SKM-1 treated with dmso at 0.1 percent for 144 hours (cell line): ENCODE results near the gene PTCSC3.

Experiments
- DNase-seq: peaks from one replicate; lab custom pipeline; 2025; ENCODE audit not compliant: unreplicated experiment; lab: John Stamatoyannopoulos, UW

Gene PTCSC3

GRCh38 chr14:36176524-36176923 lies at the start of gene PTCSC3:
Gene PTCSC3, minus strand, starts transcription at chr14:36176722.
- DNase-seq = no peak

DNA sequence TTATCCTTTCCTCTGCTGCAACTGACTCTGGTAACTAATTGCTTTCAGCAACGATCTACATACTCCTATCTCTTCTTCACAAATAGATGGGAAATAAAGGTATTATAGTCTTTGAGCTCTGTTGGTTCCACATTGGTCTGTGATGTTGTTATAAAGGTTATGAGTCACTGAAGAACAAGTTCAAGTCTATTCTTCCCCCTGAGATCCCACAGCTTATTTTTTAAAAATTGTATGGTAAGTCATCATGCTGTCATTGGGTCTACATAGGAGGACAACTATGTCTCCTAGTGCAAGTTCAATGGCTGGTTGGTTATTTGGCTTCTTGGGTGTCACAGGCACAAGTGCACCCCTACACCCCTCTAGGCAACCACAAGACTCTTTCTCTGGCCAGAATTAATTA lies 49.6 kb upstream of the PTCSC3 start:
- no peak for DNase-seq

GRCh38 chr14:36224176-36224575 lies 47.7 kb upstream of the PTCSC3 start:
- DNase-seq = no peak

GRCh38 chr14:36223558-36223957 lies 47.0 kb upstream of the PTCSC3 start:
- DNase-seq = no peak

DNA sequence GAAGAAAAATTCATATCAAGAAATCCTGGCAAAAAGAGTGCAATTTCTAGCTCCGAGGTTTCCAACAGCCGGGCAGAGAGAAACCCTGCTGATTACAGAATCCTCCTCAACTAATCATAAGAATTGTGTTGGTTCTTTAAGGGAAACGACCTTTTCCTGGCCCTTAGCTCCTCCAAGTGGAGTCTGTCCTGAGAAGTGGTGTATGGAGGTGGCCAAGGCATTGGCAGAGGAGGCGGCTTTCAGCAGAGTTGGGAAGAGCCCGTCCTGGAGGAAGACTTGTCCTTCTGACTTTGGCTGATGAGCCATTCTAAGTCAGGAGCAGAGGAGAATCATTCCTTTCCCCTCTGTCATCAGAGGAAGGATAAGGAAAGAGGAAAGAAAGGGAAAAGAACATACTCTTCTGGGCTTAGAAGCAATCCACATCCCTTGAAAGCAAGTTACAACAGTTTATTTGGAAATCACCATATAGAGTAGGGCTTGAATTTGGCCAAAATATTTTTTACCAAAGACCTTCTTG lies 46.5 kb upstream of the PTCSC3 start:
- DNase-seq = no peak

- DNase-seq = no peak
These were observed 45.8 kb upstream of the PTCSC3 start for GRCh38 chr14:36222337-36222736.

- DNase-seq = no peak
These were observed 44.6 kb upstream of the PTCSC3 start for GRCh38 chr14:36221112-36221511.

DNA sequence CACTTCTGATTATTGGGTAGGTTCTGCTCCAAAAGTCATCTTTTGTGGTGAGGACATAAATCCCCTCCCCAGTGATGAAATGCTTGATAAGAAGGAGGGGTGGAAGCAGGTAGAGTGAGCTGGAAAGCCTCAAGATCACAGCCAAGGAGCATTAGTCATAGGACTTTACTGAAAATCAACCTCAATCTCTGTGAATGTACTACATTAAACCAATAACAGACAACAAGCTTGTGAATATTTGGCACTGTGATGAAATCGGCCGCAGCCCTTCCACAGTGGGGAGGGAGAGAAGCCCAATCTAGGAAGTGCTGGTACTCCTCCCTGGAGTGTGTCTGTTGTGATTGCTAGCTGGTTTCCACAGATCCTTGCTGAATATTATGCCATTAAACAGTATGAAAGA lies 41.2 kb upstream of the PTCSC3 start:
- DNase-seq = no peak

DNA sequence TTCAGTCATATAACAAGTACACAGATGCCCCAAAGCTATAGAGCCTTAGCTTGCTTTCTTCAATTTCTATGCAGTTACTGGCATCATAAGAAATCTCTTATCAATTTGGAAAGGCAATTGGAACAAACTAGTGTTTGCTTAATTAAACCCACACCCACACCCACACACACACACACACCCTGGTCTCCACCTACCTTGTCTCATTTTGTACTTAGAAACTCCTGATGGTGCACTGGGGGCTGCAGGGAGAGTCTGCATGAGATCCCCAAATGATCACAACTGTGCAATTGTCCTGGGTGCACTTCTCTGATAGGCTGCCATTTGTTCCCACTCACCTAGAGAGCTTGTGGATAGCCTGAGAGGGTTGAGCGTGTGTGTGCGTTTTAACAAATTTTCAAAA lies 40.5 kb upstream of the PTCSC3 start:
- DNase-seq = no peak

- DNase-seq = no peak
These were observed 38.7 kb upstream of the PTCSC3 start for GRCh38 chr14:36215217-36215598.

DNA sequence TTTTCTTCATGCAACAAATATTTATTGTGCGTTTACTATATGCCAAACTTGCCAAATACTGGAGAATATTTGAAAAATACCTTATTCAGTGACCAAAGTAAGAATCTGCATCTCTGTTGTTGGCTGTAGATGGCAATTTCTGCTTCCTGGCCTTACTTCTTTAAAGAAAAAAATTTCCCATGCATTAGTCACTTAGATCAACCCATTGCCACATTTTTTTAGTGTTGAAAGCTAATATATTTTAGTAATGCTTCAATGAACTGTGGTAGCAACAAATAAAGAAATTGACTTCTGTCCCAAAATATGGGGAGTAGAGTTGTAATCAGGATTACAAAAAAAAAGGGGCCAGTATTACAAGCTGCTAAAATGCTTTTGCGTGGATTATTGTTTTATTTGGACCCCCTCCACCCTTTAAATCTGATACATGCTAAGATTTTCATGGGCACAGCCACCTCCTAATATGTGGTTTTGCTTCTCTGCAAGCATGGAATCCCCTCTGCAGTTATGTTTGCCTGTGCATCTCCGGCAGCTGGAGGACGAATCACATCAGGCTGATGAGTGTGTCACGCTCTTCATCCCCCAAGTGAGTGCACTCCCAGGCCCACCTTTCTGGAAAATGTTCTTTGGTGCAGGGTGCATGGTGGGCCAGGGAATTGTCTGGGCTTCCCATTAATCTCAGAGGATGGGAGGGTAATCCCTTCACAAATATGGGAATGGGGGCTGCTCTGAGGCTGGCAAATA lies 38.1 kb upstream of the PTCSC3 start:
- no peak for DNase-seq

GRCh38 chr14:36212987-36213386 lies 36.5 kb upstream of the PTCSC3 start:
- no peak for DNase-seq

GRCh38 chr14:36212577-36212976 lies 36.1 kb upstream of the PTCSC3 start:
- DNase-seq = no peak

DNA sequence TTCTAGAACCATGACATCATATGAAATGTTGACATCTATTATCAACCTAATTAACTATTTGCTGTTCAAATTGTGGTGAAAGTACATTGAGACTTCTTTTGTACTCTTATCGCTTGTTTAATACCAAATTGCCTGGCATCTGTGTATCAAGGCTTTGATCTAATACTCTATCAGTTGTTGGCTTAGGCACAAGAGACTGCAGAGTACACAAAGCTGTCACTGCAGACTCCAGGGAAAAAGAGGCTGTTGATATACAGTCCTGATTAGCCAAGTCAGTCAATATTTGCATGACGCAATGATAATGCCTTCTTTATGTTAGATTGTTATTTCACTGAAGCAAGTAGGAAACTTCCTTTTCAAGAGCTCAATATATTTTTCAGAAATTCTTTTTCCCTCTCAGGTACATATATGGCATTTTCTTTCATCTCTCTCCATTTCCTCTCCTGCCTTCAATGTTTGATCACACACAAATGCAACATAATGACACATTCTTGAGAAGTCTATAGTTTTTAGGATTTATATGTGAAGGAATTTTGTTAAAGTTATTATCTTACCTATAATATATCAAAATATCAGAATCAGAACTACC lies 32.3 kb upstream of the PTCSC3 start:
- DNase-seq = no peak

DNA sequence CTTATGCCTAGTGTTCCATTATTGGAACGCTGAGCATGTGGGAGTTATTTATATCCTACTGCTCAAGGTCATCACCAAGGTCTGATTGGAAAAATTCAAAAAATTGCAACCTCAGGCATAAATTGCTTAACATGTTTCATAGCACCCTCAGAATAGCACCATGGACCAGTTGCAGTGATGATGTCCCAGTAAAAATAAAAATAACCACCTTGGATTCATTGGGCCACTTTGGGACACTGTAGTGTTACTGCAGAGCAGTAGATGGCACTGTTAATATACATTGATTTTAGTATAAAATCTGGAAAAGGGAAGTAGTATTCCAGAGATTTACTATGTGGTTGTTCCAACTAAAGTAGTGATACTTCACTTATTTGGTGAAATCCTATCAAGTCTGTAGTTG lies 31.0 kb upstream of the PTCSC3 start:
- DNase-seq = no peak

DNA sequence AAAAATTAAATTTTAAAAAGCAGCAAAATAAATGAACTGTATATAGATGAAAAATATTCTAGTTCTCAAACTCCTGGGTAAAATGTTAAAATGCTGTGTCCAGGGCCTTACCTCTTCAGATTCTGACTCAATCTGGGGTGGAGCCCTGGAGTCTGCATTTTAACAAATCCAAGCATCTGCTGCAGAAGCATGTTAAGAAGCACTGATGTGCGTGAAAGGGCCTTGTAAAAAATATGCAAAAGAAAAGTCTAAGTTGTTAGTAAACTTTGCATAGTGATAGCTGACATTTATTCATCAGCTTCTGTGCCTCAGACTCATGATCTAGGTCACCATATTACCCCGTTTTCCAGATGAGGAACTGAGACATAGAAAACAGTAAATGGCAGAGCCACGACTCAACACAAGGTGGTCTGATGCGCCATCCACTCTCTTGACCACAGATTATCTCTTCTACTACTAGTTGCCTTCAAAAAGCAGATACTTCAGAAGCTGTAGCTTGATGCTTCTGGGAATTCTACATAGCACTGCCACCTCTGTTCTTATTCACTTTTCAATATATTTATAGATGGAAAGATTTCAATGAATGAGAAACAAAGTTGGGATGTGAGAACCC lies 28.0 kb upstream of the PTCSC3 start:
- no peak for DNase-seq

- no peak for DNase-seq
These were observed 21.9 kb upstream of the PTCSC3 start for GRCh38 chr14:36198378-36198777.

DNA sequence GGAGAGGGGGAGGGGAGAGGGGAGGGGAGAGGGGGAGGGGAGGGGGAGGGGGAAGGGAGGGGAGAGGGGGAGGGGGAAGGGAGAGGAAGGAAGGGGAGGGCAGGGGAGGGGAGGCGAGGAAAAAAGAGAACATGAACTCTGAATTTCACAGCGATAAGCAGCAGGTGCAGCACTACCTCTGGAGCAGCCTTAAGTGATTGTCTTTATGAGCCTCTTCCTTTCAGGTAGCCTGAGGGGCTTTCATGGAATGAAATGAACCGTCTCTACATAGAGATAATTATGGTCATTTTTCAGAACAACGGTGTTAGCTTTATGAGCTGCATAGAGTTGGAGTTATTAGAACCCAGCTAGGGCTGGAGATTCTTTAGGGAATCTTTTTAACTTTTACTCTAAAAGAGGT lies 18.1 kb upstream of the PTCSC3 start:
- DNase-seq = no peak

DNA sequence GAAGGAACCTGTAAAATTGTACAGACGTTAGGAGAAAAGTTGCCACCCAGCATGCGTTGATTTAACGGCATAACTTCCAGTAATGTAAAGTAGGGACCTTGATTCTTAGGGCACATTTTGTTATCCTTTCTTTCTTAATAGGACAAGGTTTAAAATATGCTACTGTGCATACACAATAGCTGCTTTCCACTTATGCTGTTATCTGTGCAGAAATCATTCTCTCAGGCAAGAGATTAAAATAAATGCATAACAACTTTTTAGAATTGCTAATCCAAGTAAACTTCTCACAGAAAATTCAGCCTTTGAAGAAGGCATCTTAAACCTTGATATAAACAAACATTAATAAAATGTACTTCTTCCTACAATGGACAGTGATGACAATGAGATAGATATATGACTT lies 16.0 kb upstream of the PTCSC3 start:
- no peak for DNase-seq

DNA sequence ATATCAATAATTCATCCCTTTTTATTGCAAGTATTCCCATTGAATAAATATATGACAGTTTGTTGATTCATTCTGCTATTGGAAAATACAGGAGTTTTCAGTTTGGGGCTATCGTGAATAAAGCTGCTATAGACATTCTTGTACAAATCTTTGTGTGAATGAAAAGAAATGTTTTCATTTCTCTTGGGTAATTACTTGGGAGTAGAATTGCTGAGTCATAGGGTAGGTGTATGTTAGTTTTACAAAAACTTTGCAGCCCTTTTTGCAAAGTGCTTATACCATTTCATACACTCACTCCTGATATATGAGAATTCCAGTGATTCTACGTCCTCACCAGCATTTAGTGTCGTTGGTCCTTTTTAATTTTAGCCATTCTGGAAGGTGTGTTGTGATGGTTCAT lies 6.9 kb upstream of the PTCSC3 start:
- no peak for DNase-seq

- DNase-seq = no peak
These were observed 4.9 kb upstream of the PTCSC3 start for GRCh38 chr14:36181417-36181816.

- no peak for DNase-seq
These were observed 967 bp upstream of the PTCSC3 start for GRCh38 chr14:36177489-36177888.
